Liver (tissue), 3 donors: ENCODE measurements around the gene KDM3A.
"Not testable (repeated sequence)": the region's sequence is repeated elsewhere in the genome, so short reads cannot be mapped to it uniquely, and the experiment has no call there.

Experiments
- CTCF ChIP-seq: fragments of 150-350 bp; IDR thresholded peaks from 2 replicates; pipeline ENCODE4 v1.5.1; 2017; ENCODE audit warnings: improper control_type of control experiment, low read depth, low read length; ENCODE audit not compliant: missing input control
- FOXA1 ChIP-seq: IDR thresholded peaks from 2 replicates; pipeline ENCODE4 v1.6.1; 2016; ENCODE audit warnings: antibody characterized with exemption
- JUND ChIP-seq, 2 donors: IDR thresholded peaks; 2 replicates each; pipeline ENCODE4 v1.6.1; 2016; ENCODE audit warnings: antibody characterized with exemption in 2 of 2
- RAD21 ChIP-seq, 2 donors: IDR thresholded peaks; 2 replicates each; pipeline ENCODE4 v1.6.1; 2016; ENCODE audit warnings: antibody characterized with exemption in 2 of 2, mild to moderate bottlenecking in 2 of 2
- REST ChIP-seq: IDR thresholded peaks from 2 replicates; pipeline ENCODE4 v1.6.1; 2016; ENCODE audit warnings: antibody characterized with exemption, mild to moderate bottlenecking
- SP1 ChIP-seq: IDR thresholded peaks from 2 replicates; pipeline ENCODE4 v1.6.1; 2018; ENCODE audit warnings: antibody characterized with exemption, mild to moderate bottlenecking
- YY1 ChIP-seq: IDR thresholded peaks from 2 replicates; pipeline ENCODE4 v1.6.1; 2016; ENCODE audit warnings: antibody characterized with exemption, mild to moderate bottlenecking
- ZBTB33 ChIP-seq: IDR thresholded peaks from 2 replicates; pipeline ENCODE4 v1.6.1; 2016; ENCODE audit warnings: antibody characterized with exemption
- TF ChIP-seq, protein P1 (sequence below): IDR thresholded peaks from 2 replicates; pipeline ENCODE4 v1.6.1; 2016; ENCODE audit warnings: antibody characterized with exemption
- donor health status: healthy.
- donor health status: healthy.

GRCh38 chr2:86496391-86496790 lies 55.2 kb downstream of the KDM3A start:
- not testable (repeated sequence) for TF ChIP-seq RAD21 (IDR thresholded peaks at IDR 0.05); CTCF; ZBTB33; SP1; FOXA1; REST; YY1; JUND (IDR thresholded peaks at IDR 0.05)
- TF ChIP-seq, protein P1, sequence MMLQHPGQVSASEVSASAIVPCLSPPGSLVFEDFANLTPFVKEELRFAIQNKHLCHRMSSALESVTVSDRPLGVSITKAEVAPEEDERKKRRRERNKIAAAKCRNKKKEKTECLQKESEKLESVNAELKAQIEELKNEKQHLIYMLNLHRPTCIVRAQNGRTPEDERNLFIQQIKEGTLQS: not testable (repeated sequence)
